Neural progenitor cell (in vitro differentiated cells): ENCODE data around the gene TMPRSS6.

ENCODE experiments used
- EZH2 ChIP-seq: fragments of 200-600 bp; sonication (generic); IDR thresholded peaks from 2 replicates; pipeline ENCODE4 v1.6.1; 2017; ENCODE audit warnings: antibody characterized with exemption, mild to moderate bottlenecking, moderate library complexity
- EZH2phosphoT487 ChIP-seq: fragments of 200-600 bp; sonication (generic); IDR thresholded peaks from 2 replicates; pipeline ENCODE4 v1.6.1; 2017; ENCODE audit warnings: antibody characterized with exemption
- TF ChIP-seq, protein P1 (sequence below): fragments of 200-600 bp; sonication (generic); IDR thresholded peaks from 2 replicates; pipeline ENCODE4 v1.5.1; 2017; ENCODE audit warnings: antibody characterized with exemption, mild to moderate bottlenecking

DNA sequence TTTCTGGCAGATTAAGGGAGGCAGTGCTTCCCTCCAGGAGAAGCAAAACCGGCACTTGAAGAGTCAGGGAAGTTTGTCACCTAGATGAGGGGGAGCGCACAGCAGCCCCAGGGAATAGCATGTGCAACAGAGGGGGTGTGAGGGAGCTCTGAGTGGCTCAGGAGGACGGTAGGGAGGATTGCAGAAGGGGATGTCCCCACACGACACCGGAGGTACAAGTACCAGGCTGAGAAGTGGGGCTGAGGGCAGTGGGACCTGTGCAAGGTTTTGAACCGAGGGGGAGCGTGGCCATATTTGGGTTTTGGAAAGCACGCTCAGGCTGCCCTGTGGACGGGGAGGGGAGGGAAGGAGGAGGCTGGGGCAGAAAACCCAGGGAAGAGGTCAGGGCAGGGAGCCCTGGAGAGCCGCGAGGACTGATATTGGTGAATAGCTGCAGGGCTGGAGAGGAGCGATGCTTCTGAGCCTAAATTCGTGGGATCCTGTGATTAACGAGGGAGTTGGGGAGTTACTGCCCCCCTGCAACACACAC lies 17.9 kb upstream of the TMPRSS6 start:
- TF ChIP-seq, protein P1, sequence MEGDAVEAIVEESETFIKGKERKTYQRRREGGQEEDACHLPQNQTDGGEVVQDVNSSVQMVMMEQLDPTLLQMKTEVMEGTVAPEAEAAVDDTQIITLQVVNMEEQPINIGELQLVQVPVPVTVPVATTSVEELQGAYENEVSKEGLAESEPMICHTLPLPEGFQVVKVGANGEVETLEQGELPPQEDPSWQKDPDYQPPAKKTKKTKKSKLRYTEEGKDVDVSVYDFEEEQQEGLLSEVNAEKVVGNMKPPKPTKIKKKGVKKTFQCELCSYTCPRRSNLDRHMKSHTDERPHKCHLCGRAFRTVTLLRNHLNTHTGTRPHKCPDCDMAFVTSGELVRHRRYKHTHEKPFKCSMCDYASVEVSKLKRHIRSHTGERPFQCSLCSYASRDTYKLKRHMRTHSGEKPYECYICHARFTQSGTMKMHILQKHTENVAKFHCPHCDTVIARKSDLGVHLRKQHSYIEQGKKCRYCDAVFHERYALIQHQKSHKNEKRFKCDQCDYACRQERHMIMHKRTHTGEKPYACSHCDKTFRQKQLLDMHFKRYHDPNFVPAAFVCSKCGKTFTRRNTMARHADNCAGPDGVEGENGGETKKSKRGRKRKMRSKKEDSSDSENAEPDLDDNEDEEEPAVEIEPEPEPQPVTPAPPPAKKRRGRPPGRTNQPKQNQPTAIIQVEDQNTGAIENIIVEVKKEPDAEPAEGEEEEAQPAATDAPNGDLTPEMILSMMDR: no peak
- TF ChIP-seq EZH2 (no peak), EZH2phosphoT487 (no peak)
